Loucy (cell line): ENCODE results near the gene CTSV.

Experiments
- CTCF ChIP-seq: fragments of 200-600 bp; sonication (generic); conservative IDR thresholded peaks from 2 replicates; pipeline ENCODE4 v1.5.1; 2014; ENCODE audit warnings: mild to moderate bottlenecking, antibody characterized with exemption, low read length
- EZH2phosphoT487 ChIP-seq: fragments of 200-600 bp; IDR thresholded peaks from 2 replicates; pipeline ENCODE4 v1.6.1; 2018; ENCODE audit warnings: antibody characterized with exemption, mild to moderate bottlenecking, moderate library complexity, borderline replicate concordance

DNA sequence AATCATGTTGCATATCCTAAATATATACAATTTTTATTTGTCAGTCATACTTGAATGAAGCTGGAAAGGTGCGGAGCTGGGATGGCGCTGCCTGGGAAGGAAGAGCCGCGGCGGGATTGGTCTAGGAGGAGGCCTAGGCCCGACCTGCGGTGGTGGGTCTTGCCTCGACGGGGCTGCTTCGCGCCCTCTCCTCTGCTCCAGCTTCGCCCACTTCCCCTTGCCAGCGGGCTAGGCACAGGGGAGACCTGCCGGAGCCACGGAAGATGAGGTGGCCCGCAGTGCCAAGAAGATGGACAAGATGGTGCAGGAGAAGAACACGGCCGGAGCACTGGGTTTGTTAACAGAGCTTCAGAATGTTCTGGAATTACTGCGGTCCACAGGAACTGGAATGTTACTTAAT is 28.5 kb upstream of the CTSV start:
- TF ChIP-seq CTCF (no peak), EZH2phosphoT487 (no peak)
